ENCODE results near the gene SLC25A15.

Gene SLC25A15

DNA sequence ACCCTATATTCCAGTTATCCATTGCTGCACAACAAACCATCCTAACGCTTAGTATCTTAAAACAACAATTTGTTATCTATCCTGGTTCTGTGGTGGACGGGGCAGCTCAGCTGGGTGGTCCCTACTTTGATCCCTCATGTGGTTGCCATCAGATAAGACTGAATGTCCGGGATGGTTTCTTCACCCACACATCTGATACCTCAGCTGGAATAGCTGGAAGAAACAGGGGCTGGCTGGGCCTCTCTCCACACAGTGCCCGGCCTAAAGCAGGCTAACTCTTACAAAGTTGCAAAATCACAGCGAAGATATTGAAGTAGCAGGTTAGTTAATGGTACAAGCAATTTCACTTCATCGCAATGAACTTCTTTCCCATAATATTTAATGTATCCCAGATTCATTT, 14.7 kb upstream of the SLC25A15 start:
- Histone ChIP-seq H3F3A (ENCODE audit: insufficient read depth) (peaks cover 33% of the 10 kb centered on the region; the same call in 1 of the 2 replicates), H3K27ac (ENCODE audit: low read depth, low read length) (no peak overlapping the region), H3K4me2 (ENCODE audit: low read depth, low read length, poor library complexity, severe bottlenecking) (no peak overlapping the region), H4K20me1 (ENCODE audit: low read depth, low read length) (no peaks in the 10 kb centered on the region), H3K9me2 (replicated peaks; ENCODE audit: insufficient read depth, low read length) (no peaks in the 10 kb centered on the region), H3K36me3 (ENCODE audit: low read length) (no peaks in the 10 kb centered on the region), H2AFZ (ENCODE audit: low read depth, low read length, severe bottlenecking) (no peak overlapping the region), H3K79me2 (ENCODE audit: insufficient read depth, low read length) (peaks cover 13% of the 10 kb centered on the region), H3K27me3 (ENCODE audit: low read length) (no peaks in the 10 kb centered on the region), H3K4me3 (ENCODE audit: insufficient read depth, low read length, poor library complexity, severe bottlenecking) (no peak overlapping the region), H3K9me3 (ENCODE audit: insufficient read depth, low read length) (no peaks in the 10 kb centered on the region), H3K9ac (ENCODE audit: low read length) (no peak overlapping the region)
- TF ChIP-seq, protein P1, sequence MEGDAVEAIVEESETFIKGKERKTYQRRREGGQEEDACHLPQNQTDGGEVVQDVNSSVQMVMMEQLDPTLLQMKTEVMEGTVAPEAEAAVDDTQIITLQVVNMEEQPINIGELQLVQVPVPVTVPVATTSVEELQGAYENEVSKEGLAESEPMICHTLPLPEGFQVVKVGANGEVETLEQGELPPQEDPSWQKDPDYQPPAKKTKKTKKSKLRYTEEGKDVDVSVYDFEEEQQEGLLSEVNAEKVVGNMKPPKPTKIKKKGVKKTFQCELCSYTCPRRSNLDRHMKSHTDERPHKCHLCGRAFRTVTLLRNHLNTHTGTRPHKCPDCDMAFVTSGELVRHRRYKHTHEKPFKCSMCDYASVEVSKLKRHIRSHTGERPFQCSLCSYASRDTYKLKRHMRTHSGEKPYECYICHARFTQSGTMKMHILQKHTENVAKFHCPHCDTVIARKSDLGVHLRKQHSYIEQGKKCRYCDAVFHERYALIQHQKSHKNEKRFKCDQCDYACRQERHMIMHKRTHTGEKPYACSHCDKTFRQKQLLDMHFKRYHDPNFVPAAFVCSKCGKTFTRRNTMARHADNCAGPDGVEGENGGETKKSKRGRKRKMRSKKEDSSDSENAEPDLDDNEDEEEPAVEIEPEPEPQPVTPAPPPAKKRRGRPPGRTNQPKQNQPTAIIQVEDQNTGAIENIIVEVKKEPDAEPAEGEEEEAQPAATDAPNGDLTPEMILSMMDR (IDR thresholded peaks at IDR 0.05; ENCODE audit: insufficient read depth, low read length, poor library complexity, severe bottlenecking): no peak
- TF ChIP-seq EZH2phosphoT487 (conservative IDR thresholded peaks at IDR 0.05; ENCODE audit: low read length): no peak

DNA sequence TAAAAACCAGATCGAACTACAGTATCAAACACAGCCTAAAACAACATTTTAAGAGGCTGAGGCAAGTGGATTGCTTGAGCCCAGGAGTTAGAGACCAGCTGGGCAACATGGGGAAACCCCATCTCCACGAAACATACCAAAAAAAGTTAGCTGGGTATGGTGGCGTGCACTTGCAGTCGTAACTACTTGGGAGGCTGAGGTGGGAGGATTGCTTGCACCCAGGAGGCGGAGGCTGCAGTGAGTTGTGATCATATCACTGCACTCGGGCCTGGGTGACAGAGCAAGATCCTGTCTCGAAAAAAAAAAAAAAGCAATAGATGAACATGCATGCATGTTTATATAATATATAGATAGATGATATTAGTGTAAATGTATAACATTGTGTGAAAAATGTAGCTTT, 13.2 kb upstream of the SLC25A15 start:
- peaks cover 33% of the 10 kb centered on the region; the same call in 1 of the 2 replicates for H3F3A ChIP-seq (ENCODE audit: insufficient read depth)
- no peaks in the 10 kb centered on the region for H3K79me2 ChIP-seq (ENCODE audit: insufficient read depth, low read length)
- peak overlapping the region; percentile 90 for H3K27ac ChIP-seq (ENCODE audit: low read depth, low read length)
- H3K36me3 ChIP-seq (ENCODE audit: low read length): no peaks in the 10 kb centered on the region
- H3K9ac ChIP-seq (ENCODE audit: low read length): peak overlapping the region; percentile 55
- H3K9me2 ChIP-seq (replicated peaks; ENCODE audit: insufficient read depth, low read length): no peaks in the 10 kb centered on the region
- H2AFZ ChIP-seq (ENCODE audit: low read depth, low read length, severe bottlenecking): peak overlapping the region; percentile 87
- no peaks in the 10 kb centered on the region for H3K9me3 ChIP-seq (ENCODE audit: insufficient read depth, low read length)
- peak overlapping the region; percentile 65 for H3K4me2 ChIP-seq (ENCODE audit: low read depth, low read length, poor library complexity, severe bottlenecking)
- peak overlapping the region; percentile 7 for H3K4me3 ChIP-seq (ENCODE audit: insufficient read depth, low read length, poor library complexity, severe bottlenecking)
- no peaks in the 10 kb centered on the region for H4K20me1 ChIP-seq (ENCODE audit: low read depth, low read length)
- no peak for TF ChIP-seq EZH2phosphoT487 (conservative IDR thresholded peaks at IDR 0.05; ENCODE audit: low read length)
- TF ChIP-seq, protein P1 (IDR thresholded peaks at IDR 0.05; ENCODE audit: insufficient read depth, low read length, poor library complexity, severe bottlenecking): no peak
- H3K27me3 ChIP-seq (ENCODE audit: low read length): no peaks in the 10 kb centered on the region

DNA sequence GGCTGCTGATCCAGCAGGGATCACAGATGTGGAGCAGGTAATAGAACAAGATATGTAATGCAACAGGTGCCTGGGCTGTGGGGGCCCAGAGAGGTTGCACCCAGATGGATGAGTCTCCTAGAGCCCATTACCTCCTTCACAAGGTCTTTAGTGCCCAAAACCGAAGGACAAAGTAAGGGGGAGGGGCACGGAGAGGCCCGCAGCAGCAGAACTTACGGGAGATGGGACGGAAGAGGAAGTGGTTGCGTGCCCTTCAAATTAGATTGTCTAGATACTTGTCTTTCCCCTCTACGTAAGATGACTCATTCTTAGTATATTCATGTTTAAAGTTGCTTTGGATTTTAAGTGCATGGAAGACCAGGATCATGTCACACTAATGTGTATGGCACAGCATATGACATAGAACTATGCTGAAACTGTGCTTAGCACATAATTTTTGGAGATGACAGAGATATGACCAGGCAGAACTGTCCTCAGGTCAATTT, 12.7 kb upstream of the SLC25A15 start:
- Histone ChIP-seq H3K9ac (ENCODE audit: low read length) (peak overlapping the region; percentile 55), H3K27ac (ENCODE audit: low read depth, low read length) (peak overlapping the region; percentile 90), H3K4me3 (ENCODE audit: insufficient read depth, low read length, poor library complexity, severe bottlenecking) (peak overlapping the region; percentile 7)

More for the DNA sequence above, 12.7 kb upstream of the SLC25A15 start:
- Histone ChIP-seq H3K9me2 (replicated peaks; ENCODE audit: insufficient read depth, low read length) (no peaks in the 10 kb centered on the region), H3F3A (ENCODE audit: insufficient read depth) (peaks cover 33% of the 10 kb centered on the region; the same call in 1 of the 2 replicates), H4K20me1 (ENCODE audit: low read depth, low read length) (no peaks in the 10 kb centered on the region), H3K79me2 (ENCODE audit: insufficient read depth, low read length) (no peaks in the 10 kb centered on the region), H3K4me2 (ENCODE audit: low read depth, low read length, poor library complexity, severe bottlenecking) (peak overlapping the region; percentile 65), H3K9me3 (ENCODE audit: insufficient read depth, low read length) (no peaks in the 10 kb centered on the region), H3K27me3 (ENCODE audit: low read length) (no peaks in the 10 kb centered on the region), H3K36me3 (ENCODE audit: low read length) (no peaks in the 10 kb centered on the region), H2AFZ (ENCODE audit: low read depth, low read length, severe bottlenecking) (peak overlapping the region; percentile 87)
- TF ChIP-seq EZH2phosphoT487 (conservative IDR thresholded peaks at IDR 0.05; ENCODE audit: low read length): no peak
- TF ChIP-seq, protein P1 (IDR thresholded peaks at IDR 0.05; ENCODE audit: insufficient read depth, low read length, poor library complexity, severe bottlenecking): no peak
